Measurements from ENCODE around the gene RHOB. TPM values are rescaled to one million over a fixed set of nuclear protein-coding genes. Genes with fewer than 3 reads are reported as not detected.
A peak's percentile ranks its signal among the peaks of the same experiment; 100 is the strongest.

Gene RHOB
- total RNA-seq, 6 experiments from 2014 or later, result 185 to 656 (median 388) TPM

- DNase-seq, result peak; percentile 34 to 91 (median 89)
- ATAC-seq, result peak; percentile 87 to 96 (median 94)
- H3K4me1 ChIP-seq, result peaks cover 0 to 49% (median 21%) of the 10 kb centered on the region in 4 donors
- H3K36me3 ChIP-seq, result no peaks in the 10 kb centered on the region
- no peaks in the 10 kb centered on the region for H3K27me3 ChIP-seq
- WGBS (ENCODE audit: insufficient coverage, low coverage, low lambda C conversion rate, missing lambda C conversion rate), result 35% methylated on average over 3 of the region's 7 CpGs
- intact Hi-C loops (cut with DNase I), result loop anchor here in 1 of 2 donors (10.0 kb wide), 1 partner anchor 60 kb away; no protein-coding TSS in a partner anchor
- no peak overlapping the region for H3K4me3 ChIP-seq
- no peaks in the 10 kb centered on the region for H3K9me3 ChIP-seq
- TF ChIP-seq POLR2A (IDR thresholded peaks at IDR 0.05), result no peak
- TF ChIP-seq CTCF (IDR thresholded peaks at IDR 0.05), result no peak
- H3K27ac ChIP-seq, result peak overlapping the region; percentile 63 to 89 (median 75)
Observed at GRCh38 chr2:20474757-20475566, 28.1 kb downstream of the RHOB start.

- H3K36me3 ChIP-seq, result no peaks in the 10 kb centered on the region
- peak overlapping the region; percentile 63 to 89 (median 75) for H3K27ac ChIP-seq
- peaks cover 0 to 52% (median 21%) of the 10 kb centered on the region in 4 donors for H3K4me1 ChIP-seq
- WGBS (ENCODE audit: insufficient coverage, low coverage, low lambda C conversion rate, missing lambda C conversion rate), result 100% methylated on average over 3 of the region's 3 CpGs
- TF ChIP-seq CTCF (IDR thresholded peaks at IDR 0.05) (no peak), POLR2A (IDR thresholded peaks at IDR 0.05) (no peak)
- no peaks in the 10 kb centered on the region for H3K9me3 ChIP-seq
- no peaks in the 10 kb centered on the region for H3K27me3 ChIP-seq
- H3K4me3 ChIP-seq, result no peak overlapping the region
- intact Hi-C loops (cut with DNase I), result loop anchor here in 1 of 2 donors (10.0 kb wide), 1 partner anchor 59 kb away; no protein-coding TSS in a partner anchor
- DNase-seq (no peak), ATAC-seq (no peak)
Observed at GRCh38 chr2:20475567-20475952, 28.7 kb downstream of the RHOB start.

GRCh38 chr2:20476481-20476880 lies 29.6 kb downstream of the RHOB start:
- no peak overlapping the region for H3K27ac ChIP-seq
- 94% methylated on average over 1 of the region's 1 CpG for WGBS (ENCODE audit: insufficient coverage, low coverage, low lambda C conversion rate, missing lambda C conversion rate)
- no peak overlapping the region for H3K4me3 ChIP-seq
- ATAC-seq, result no peak
- no peak for TF ChIP-seq POLR2A (IDR thresholded peaks at IDR 0.05)
- no peak for TF ChIP-seq CTCF (IDR thresholded peaks at IDR 0.05)
- H3K36me3 ChIP-seq, result no peaks in the 10 kb centered on the region
- H3K27me3 ChIP-seq, result no peaks in the 10 kb centered on the region
- DNase-seq, result no peak
- intact Hi-C loops (cut with DNase I), result loop anchor here in 1 of 2 donors (10.0 kb wide), 1 partner anchor 58 kb away; no protein-coding TSS in a partner anchor
- H3K9me3 ChIP-seq, result no peaks in the 10 kb centered on the region
- H3K4me1 ChIP-seq, result peaks cover 0 to 50% (median 21%) of the 10 kb centered on the region in 4 donors

- TF ChIP-seq POLR2A (IDR thresholded peaks at IDR 0.05) (no peak), CTCF (IDR thresholded peaks at IDR 0.05) (no peak)
- H3K36me3 ChIP-seq, result no peaks in the 10 kb centered on the region
- DNase-seq (no peak), ATAC-seq (no peak)
- WGBS (ENCODE audit: insufficient coverage, low coverage, low lambda C conversion rate, missing lambda C conversion rate), result 93% methylated on average over 2 of the region's 7 CpGs
- no peaks in the 10 kb centered on the region for H3K9me3 ChIP-seq
- peaks cover 0 to 45% (median 21%) of the 10 kb centered on the region in 4 donors for H3K4me1 ChIP-seq
- intact Hi-C loops (cut with DNase I), result loop anchor here in 1 of 2 donors (10.0 kb wide), 1 partner anchor 58 kb away; no protein-coding TSS in a partner anchor
- no peak overlapping the region for H3K27ac ChIP-seq
- H3K4me3 ChIP-seq, result no peak overlapping the region
- no peaks in the 10 kb centered on the region for H3K27me3 ChIP-seq
Observed at GRCh38 chr2:20476950-20477349, 30.1 kb downstream of the RHOB start.
